ENCODE data around the gene KLHDC7A. TPM values are rescaled to one million over a fixed set of nuclear protein-coding genes. Genes with fewer than 3 reads are reported as not detected.

Gene KLHDC7A
- 0.14 TPM for total RNA-seq
- polyA plus RNA-seq, result 0.05 TPM
- long read RNA-seq, donor 1, full-length matches to known transcripts, result 1 of 1 reads
- long read RNA-seq, donor 1, partial matches to known transcripts, result 0 of 1 reads
- long read RNA-seq, donor 1, other reads (novel, unspliced or antisense), result 0 of 1 reads
- long read RNA-seq, donor 2, result 0 reads
- long read RNA-seq, donor 3, full-length matches to known transcripts, result 1 of 1 reads
- long read RNA-seq, donor 3, partial matches to known transcripts, result 0 of 1 reads
- long read RNA-seq, donor 3, other reads (novel, unspliced or antisense), result 0 of 1 reads
- long read RNA-seq, donor 4, result 0 reads
- long read RNA-seq, donor 5, full-length matches to known transcripts, result 5 of 5 reads
- long read RNA-seq, donor 5, partial matches to known transcripts, result 0 of 5 reads
- long read RNA-seq, donor 5, other reads (novel, unspliced or antisense), result 0 of 5 reads
- long read RNA-seq, donor 6, result 0 reads
- long read RNA-seq, donor 7, full-length matches to known transcripts, result 1 of 1 reads
- long read RNA-seq, donor 7, partial matches to known transcripts, result 0 of 1 reads
- long read RNA-seq, donor 7, other reads (novel, unspliced or antisense), result 0 of 1 reads
- long read RNA-seq, donor 8, full-length matches to known transcripts, result 1 of 1 reads
- long read RNA-seq, donor 8, partial matches to known transcripts, result 0 of 1 reads
- long read RNA-seq, donor 8, other reads (novel, unspliced or antisense), result 0 of 1 reads
- long read RNA-seq, donor 9, result 0 reads
- long read RNA-seq, donor 10, full-length matches to known transcripts, result 1 of 1 reads
- long read RNA-seq, donor 10, partial matches to known transcripts, result 0 of 1 reads
- long read RNA-seq, donor 10, other reads (novel, unspliced or antisense), result 0 of 1 reads

GRCh38 chr1:18480315-18481189 is at the start of gene KLHDC7A:
Gene KLHDC7A, plus strand, starts transcription at chr1:18480930. Its CDS starts 52 bp downstream, at chr1:18480982.
- no peak within 1 kb of the TSS for H3K4me3 ChIP-seq (ENCODE audit: low read length in 2 of 2)

DNA sequence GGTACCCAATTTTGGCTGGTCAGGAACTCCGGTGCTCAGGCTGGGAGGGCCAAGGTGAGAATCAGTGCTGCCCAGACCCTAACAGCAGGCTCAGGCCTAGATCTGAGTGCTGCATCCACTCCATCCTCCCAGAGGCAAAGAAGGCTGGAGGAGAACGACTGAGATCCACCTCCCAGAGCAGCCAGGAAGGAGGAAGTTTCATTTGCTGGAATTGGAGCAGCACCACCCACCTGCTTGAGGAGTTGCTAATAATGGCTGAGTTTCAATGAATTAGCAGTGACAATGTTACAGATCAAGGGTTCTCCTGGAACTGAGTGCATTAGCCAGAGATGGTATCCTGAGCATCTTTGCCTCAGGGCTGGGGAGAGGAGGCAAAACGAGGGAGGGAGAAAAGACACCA is 46.7 kb upstream of the KLHDC7A start:
- H3K27me3 ChIP-seq (ENCODE audit: control insufficient read depth in 2 of 2, insufficient read depth in 1 of 2, low read length in 1 of 2), result no peaks in the 10 kb centered on the region
- H3K36me3 ChIP-seq (ENCODE audit: control insufficient read depth in 2 of 2, insufficient read depth in 2 of 2, low read length in 1 of 2), result no peaks in the 10 kb centered on the region
- no peaks in the 10 kb centered on the region for H3K9me3 ChIP-seq (ENCODE audit: control insufficient read depth in 2 of 2, insufficient read depth in 1 of 2, low read length in 1 of 2)
- no peak overlapping the region for H3K4me3 ChIP-seq (ENCODE audit: low read length in 2 of 2)
- DNase-seq (ENCODE audit: low read depth in 6 of 9, low spot score in 9 of 9), result no peak
- 70% methylated on average over 3 of the region's 3 CpGs for WGBS
- no peaks in the 10 kb centered on the region for H3K4me1 ChIP-seq (ENCODE audit: control insufficient read depth in 2 of 2, insufficient read depth in 2 of 2, low read length in 2 of 2)
- no peak overlapping the region for H3K27ac ChIP-seq (ENCODE audit: low read depth in 1 of 2, low read length in 1 of 2)

More at GRCh38 chr1:18480315-18481189, at the start of gene KLHDC7A:
- no peak for DNase-seq (ENCODE audit: low read depth in 6 of 9, low spot score in 9 of 9)
- no peak within 1 kb of the TSS for H3K27ac ChIP-seq (ENCODE audit: low read depth in 1 of 2, low read length in 1 of 2)
- no peaks in the 10 kb centered on the region for H3K36me3 ChIP-seq (ENCODE audit: control insufficient read depth in 2 of 2, insufficient read depth in 2 of 2, low read length in 1 of 2)
- peaks cover 0 to 3% of the 10 kb centered on the region in 2 donors for H3K27me3 ChIP-seq (ENCODE audit: control insufficient read depth in 2 of 2, insufficient read depth in 1 of 2, low read length in 1 of 2)
- no peaks in the 10 kb centered on the region for H3K4me1 ChIP-seq (ENCODE audit: control insufficient read depth in 2 of 2, insufficient read depth in 2 of 2, low read length in 2 of 2)
- H3K9me3 ChIP-seq (ENCODE audit: control insufficient read depth in 2 of 2, insufficient read depth in 1 of 2, low read length in 1 of 2), result no peaks in the 10 kb centered on the region
- WGBS, result 52% methylated on average over 13 of the region's 13 CpGs

DNA sequence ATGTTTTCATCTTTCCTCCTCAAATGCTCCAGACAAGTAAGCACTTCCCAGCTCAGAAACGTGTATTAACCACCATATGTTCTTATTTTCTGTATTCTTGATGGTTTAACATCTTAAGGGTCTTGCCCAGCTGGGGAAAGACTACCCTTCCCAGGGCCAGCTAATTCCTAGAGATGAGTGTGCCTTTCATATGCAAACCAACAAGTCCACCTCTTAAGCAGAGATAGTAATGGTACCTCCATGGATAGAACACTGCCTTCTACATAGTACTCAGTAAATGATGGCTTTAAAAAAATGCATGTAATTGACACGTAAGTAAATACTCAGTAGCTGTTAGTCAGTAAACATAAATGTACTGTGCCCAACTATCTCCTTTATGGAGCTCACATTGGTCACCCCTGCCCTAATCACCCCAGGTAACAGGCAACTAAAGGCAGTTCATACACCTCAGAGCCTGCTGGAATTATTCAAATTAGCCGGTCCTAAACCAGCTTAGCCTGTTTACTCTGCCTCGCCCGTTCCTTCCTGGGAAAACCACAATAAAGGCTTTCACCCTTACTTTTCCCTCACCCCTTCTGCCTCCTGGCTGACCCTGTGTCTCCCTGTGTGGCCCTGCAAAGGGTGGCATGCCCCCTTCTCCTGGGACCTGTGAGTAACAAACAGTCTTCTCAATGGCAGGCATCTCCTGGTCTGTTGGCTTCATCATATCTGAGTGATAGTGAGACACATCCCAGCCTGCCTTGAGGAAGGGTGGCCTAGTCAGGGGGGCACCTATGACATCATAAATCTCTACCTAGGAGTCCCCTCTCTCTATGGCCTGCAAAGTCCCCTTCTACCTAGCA is 40.1 kb upstream of the KLHDC7A start:
- no peak for DNase-seq (ENCODE audit: low read depth in 6 of 9, low spot score in 9 of 9)
- H3K4me3 ChIP-seq (ENCODE audit: low read length in 2 of 2), result no peak overlapping the region
- H3K4me1 ChIP-seq (ENCODE audit: control insufficient read depth in 2 of 2, insufficient read depth in 2 of 2, low read length in 2 of 2), result no peaks in the 10 kb centered on the region
- no peaks in the 10 kb centered on the region for H3K27me3 ChIP-seq (ENCODE audit: control insufficient read depth in 2 of 2, insufficient read depth in 1 of 2, low read length in 1 of 2)
- 56% methylated on average over 5 of the region's 5 CpGs for WGBS
- no peaks in the 10 kb centered on the region for H3K9me3 ChIP-seq (ENCODE audit: control insufficient read depth in 2 of 2, insufficient read depth in 1 of 2, low read length in 1 of 2)
- no peak overlapping the region for H3K27ac ChIP-seq (ENCODE audit: low read depth in 1 of 2, low read length in 1 of 2)
- no peaks in the 10 kb centered on the region for H3K36me3 ChIP-seq (ENCODE audit: control insufficient read depth in 2 of 2, insufficient read depth in 2 of 2, low read length in 1 of 2)

DNA sequence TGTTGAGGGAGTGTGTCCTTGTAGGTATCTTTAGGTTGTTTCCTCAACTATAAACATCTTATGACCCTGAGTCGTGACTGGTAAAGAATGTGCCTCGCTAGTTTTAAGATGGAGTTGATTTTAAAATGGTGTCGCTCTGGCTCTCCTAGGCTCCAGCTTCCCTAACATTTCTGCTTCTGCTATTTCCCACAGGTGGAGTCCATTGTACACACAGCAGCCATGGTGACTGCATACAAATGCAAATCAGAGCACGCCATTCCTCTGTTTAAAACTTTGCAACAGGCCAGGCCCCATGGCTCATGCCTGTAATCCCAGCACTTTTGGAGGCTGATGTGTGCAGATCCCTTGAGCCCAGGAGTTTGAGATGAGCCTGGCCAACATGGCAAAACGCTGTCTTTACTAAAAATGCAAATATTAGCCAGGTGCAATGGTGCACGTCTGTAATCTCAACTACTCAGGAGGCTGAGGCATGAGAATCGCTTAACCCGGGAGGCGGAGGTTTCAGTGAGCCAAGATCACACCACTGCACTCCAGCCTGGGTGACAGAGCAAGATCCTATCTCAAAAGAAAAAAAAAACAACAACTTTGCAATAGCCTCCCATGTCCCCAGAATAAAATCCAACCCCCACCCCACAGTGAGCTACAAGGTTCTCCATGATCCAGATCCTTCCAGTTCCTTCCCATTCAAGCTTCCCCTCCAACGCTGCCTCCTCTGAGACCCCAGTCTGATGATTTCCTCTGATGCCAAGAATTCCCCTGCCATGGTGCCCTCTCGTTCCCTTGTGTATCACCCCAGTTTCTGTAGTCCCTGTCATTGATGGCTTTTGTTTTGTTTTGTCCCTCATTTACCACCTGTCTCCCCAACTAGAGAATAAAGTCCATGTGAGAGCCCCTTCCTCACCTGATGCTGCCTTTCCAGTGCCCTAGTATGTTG is 36.9 kb upstream of the KLHDC7A start:
- no peaks in the 10 kb centered on the region for H3K36me3 ChIP-seq (ENCODE audit: control insufficient read depth in 2 of 2, insufficient read depth in 2 of 2, low read length in 1 of 2)
- H3K4me1 ChIP-seq (ENCODE audit: control insufficient read depth in 2 of 2, insufficient read depth in 2 of 2, low read length in 2 of 2), result no peaks in the 10 kb centered on the region
- H3K9me3 ChIP-seq (ENCODE audit: control insufficient read depth in 2 of 2, insufficient read depth in 1 of 2, low read length in 1 of 2), result no peaks in the 10 kb centered on the region
- no peak for DNase-seq (ENCODE audit: low read depth in 6 of 9, low spot score in 9 of 9)
- WGBS, result 76% methylated on average over 11 of the region's 11 CpGs
- no peak overlapping the region for H3K4me3 ChIP-seq (ENCODE audit: low read length in 2 of 2)
- H3K27me3 ChIP-seq (ENCODE audit: control insufficient read depth in 2 of 2, insufficient read depth in 1 of 2, low read length in 1 of 2), result no peaks in the 10 kb centered on the region
- H3K27ac ChIP-seq (ENCODE audit: low read depth in 1 of 2, low read length in 1 of 2), result no peak overlapping the region

GRCh38 chr1:18444563-18444962 is 36.2 kb upstream of the KLHDC7A start:
- Histone ChIP-seq H3K4me3 (ENCODE audit: low read length in 2 of 2) (no peak overlapping the region), H3K9me3 (ENCODE audit: control insufficient read depth in 2 of 2, insufficient read depth in 1 of 2, low read length in 1 of 2) (no peaks in the 10 kb centered on the region), H3K36me3 (ENCODE audit: control insufficient read depth in 2 of 2, insufficient read depth in 2 of 2, low read length in 1 of 2) (no peaks in the 10 kb centered on the region), H3K27me3 (ENCODE audit: control insufficient read depth in 2 of 2, insufficient read depth in 1 of 2, low read length in 1 of 2) (no peaks in the 10 kb centered on the region), H3K27ac (ENCODE audit: low read depth in 1 of 2, low read length in 1 of 2) (no peak overlapping the region), H3K4me1 (ENCODE audit: control insufficient read depth in 2 of 2, insufficient read depth in 2 of 2, low read length in 2 of 2) (no peaks in the 10 kb centered on the region)
- 85% methylated on average over 3 of the region's 3 CpGs for WGBS
- no peak for DNase-seq (ENCODE audit: low read depth in 6 of 9, low spot score in 9 of 9)

GRCh38 chr1:18446751-18447150 is 34.0 kb upstream of the KLHDC7A start:
- H3K9me3 ChIP-seq (ENCODE audit: control insufficient read depth in 2 of 2, insufficient read depth in 1 of 2, low read length in 1 of 2), result no peaks in the 10 kb centered on the region
- WGBS, result 79% methylated on average over 4 of the region's 4 CpGs
- no peak for DNase-seq (ENCODE audit: low read depth in 6 of 9, low spot score in 9 of 9)
- no peaks in the 10 kb centered on the region for H3K36me3 ChIP-seq (ENCODE audit: control insufficient read depth in 2 of 2, insufficient read depth in 2 of 2, low read length in 1 of 2)
- no peak overlapping the region for H3K27ac ChIP-seq (ENCODE audit: low read depth in 1 of 2, low read length in 1 of 2)
- no peak overlapping the region for H3K4me3 ChIP-seq (ENCODE audit: low read length in 2 of 2)
- H3K27me3 ChIP-seq (ENCODE audit: control insufficient read depth in 2 of 2, insufficient read depth in 1 of 2, low read length in 1 of 2), result no peaks in the 10 kb centered on the region
- H3K4me1 ChIP-seq (ENCODE audit: control insufficient read depth in 2 of 2, insufficient read depth in 2 of 2, low read length in 2 of 2), result no peaks in the 10 kb centered on the region

GRCh38 chr1:18447509-18448220 is 33.1 kb upstream of the KLHDC7A start:
- Histone ChIP-seq H3K27me3 (ENCODE audit: control insufficient read depth in 2 of 2, insufficient read depth in 1 of 2, low read length in 1 of 2) (no peaks in the 10 kb centered on the region), H3K27ac (ENCODE audit: low read depth in 1 of 2, low read length in 1 of 2) (no peak overlapping the region), H3K9me3 (ENCODE audit: control insufficient read depth in 2 of 2, insufficient read depth in 1 of 2, low read length in 1 of 2) (no peaks in the 10 kb centered on the region), H3K36me3 (ENCODE audit: control insufficient read depth in 2 of 2, insufficient read depth in 2 of 2, low read length in 1 of 2) (no peaks in the 10 kb centered on the region), H3K4me1 (ENCODE audit: control insufficient read depth in 2 of 2, insufficient read depth in 2 of 2, low read length in 2 of 2) (no peaks in the 10 kb centered on the region), H3K4me3 (ENCODE audit: low read length in 2 of 2) (no peak overlapping the region)
- DNase-seq (ENCODE audit: low read depth in 6 of 9, low spot score in 9 of 9), result no peak
- 89% methylated on average over 13 of the region's 13 CpGs for WGBS

Data from thymus (tissue), 14 donors.